GM18508 (cell line): ENCODE measurements around the gene STXBP4.
A peak's percentile ranks its signal among the peaks of the same experiment; 100 is the strongest.

Experiments used
- ATAC-seq: cut with Tn5 transposase; IDR thresholded peaks from one replicate; pipeline ENCODE4 v1.9.1; 2021; ENCODE audit warnings: moderate number of reproducible peaks; ENCODE audit not compliant: insufficient read depth, unreplicated experiment

Gene STXBP4, protein sequence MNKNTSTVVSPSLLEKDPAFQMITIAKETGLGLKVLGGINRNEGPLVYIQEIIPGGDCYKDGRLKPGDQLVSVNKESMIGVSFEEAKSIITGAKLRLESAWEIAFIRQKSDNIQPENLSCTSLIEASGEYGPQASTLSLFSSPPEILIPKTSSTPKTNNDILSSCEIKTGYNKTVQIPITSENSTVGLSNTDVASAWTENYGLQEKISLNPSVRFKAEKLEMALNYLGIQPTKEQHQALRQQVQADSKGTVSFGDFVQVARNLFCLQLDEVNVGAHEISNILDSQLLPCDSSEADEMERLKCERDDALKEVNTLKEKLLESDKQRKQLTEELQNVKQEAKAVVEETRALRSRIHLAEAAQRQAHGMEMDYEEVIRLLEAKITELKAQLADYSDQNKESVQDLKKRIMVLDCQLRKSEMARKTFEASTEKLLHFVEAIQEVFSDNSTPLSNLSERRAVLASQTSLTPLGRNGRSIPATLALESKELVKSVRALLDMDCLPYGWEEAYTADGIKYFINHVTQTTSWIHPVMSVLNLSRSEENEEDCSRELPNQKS

GRCh38 chr17:54968262-54968987, at the start of gene STXBP4, which contains the start of gene COX11:
TSS of gene STXBP4 (plus strand) at chr17:54968765. CDS start at chr17:54986220, 17,455 bp downstream.
TSS of gene COX11 (minus strand) at chr17:54968654. CDS start at chr17:54968646, 8 bp downstream.
- peak; percentile 78 for ATAC-seq

DNA sequence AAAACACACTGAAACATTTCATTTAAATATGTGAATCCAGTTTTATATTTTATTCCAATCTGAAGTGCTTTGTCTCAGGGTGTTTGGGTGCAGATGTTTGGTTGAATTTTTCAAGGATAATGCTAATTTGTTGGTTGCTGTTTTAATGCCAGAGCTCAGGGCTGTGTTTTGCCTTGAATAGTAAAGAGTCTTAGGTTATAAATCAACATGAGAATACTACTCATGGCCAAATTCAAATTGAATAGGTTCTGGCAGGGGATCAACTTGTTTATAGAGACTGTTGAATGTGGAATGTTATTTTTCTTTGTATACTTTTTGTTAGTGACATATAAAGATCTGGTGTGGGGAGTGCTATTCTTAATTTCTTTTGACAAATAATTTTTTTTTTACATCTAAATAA, 49.1 kb upstream of the STXBP4 start:
- ATAC-seq: no peak

DNA sequence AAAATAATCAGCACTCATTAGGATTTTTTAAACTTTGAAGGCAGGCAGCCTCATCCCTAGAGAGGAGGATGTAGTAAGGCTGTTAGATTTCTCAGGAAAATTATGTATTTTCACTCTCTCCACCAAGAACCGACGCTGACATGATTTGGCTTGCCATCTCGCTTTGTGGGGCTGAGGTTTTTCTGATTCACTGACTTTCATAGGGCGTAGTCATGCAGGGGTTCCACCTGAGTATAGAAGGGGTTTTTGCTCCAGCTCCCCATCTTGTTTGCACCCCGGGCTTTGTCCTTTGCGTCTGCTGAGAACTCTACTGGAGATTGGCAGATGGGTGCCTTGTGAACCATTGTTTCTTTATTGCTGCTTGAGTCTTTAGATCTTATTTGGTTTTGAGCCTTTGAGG, 47.7 kb upstream of the STXBP4 start:
- ATAC-seq: no peak

- ATAC-seq: no peak
Observed at GRCh38 chr17:54924405-54924804, 44.2 kb upstream of the STXBP4 start.

GRCh38 chr17:54927525-54927924, 41.0 kb upstream of the STXBP4 start:
- no peak for ATAC-seq

DNA sequence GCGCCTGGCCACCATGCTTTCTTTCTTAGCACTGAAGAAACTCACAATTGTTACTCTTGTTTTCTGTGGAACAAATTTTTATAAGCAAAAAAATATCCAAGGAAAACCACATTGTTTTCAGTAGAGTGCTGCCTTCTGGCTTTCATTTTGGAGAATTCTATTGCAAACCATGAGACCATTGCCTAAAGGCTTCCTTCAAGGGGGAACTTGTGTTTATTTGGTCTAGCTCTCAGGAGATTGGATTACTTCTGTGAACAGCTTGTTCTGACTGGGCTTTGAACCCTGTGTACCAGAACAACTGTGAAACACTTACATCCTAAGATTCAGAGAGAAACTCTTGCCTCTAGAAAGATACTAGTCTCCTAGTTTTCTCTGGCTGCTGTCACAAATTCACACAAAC, 35.9 kb upstream of the STXBP4 start:
- ATAC-seq: no peak

- ATAC-seq: no peak
Observed at GRCh38 chr17:54933921-54934320, 34.6 kb upstream of the STXBP4 start.

- no peak for ATAC-seq
Observed at GRCh38 chr17:54935471-54935870, 33.1 kb upstream of the STXBP4 start.

DNA sequence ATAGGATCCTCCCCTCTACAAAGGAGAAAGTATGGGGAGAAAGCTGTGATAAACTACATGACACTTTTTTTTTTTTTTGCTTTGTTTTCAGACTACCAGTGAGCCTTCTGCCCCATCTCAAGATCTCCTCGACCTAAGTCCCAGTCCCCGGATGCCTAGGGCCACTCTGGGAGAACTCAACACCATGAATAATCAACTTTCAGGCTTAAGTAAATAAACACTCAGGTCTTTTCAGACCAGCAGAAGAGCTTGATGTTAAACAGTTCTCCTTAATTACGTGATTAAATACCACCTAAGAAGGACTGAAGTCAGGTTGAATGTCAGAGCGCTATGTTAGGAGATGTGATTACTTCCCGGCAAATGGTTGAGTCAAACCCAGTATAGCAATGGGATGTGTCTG, 31.5 kb upstream of the STXBP4 start:
- no peak for ATAC-seq

DNA sequence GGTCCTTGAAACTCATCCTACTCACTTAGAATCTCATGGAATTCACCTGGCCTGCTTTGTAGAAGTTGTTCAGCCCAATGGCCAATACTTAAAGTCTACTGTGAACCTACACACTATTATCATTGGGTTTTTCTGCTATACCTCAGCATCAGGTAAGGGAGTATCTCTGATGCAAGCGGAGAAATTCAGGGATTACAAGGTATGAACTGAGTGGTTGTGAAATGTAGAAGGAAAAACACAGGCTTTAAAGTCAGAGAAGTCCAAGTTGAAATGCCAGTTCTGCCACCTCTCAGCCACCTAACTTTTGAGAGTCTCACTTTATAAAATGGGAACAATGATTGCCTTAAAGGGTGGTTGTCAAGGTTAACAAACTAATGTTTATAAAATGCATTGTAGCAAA, 31.1 kb upstream of the STXBP4 start:
- no peak for ATAC-seq

DNA sequence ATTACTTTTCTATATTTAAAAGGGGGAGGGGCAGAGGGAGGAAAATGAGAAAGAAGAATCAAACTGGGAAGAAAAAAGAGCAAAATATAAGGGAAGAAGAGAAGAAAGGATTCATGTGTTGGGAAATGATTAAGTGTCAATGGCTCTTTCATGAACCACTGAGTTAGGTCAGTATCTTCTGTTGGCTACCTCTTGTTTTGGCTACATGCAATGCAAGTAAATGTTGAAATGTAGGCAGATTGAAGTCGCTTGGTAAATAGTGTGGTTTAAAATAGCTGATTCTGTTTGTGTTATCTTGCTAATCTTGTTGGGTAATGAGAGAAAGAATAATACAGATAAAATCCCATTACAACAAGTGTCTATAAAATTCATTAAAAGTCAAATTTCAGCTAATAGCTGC, 27.3 kb upstream of the STXBP4 start:
- ATAC-seq: no peak

DNA sequence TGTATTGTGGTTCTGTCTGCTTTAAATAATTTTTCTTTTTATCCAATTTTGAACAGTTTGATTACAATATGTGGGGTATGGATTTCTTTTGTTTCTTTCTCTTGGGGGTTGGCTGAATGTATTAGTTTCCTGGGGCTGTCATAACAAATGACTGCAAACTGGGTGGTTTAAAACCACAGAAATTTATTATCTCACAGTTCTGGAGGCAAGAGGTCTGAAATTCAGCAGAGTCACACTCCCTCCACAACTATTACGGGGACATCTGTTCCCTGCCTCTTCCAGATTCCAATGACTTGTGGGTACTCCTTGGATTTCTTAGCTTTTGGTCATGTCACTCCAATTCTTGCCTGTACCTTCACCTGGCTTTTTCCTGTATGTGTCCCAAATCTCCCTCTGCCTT, 23.8 kb upstream of the STXBP4 start:
- ATAC-seq: no peak

DNA sequence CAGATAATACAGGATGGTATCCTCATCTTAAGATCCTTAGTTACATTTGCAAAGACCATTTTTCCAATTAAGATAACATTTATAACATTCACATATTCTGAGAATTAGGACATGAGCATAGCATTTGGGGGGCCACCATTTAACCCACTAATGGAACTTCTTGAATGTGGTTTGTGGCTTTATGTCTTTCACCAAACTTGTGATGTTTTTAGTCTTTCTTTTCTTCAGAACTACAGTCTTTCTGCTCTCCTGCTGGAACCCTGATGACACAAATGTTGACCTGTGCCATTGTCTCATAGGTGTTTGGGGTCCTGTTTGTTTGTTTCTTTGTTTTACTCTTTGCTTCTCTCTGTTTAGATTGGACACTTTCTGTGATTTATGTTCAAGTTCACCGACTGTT, 23.3 kb upstream of the STXBP4 start:
- ATAC-seq: no peak

DNA sequence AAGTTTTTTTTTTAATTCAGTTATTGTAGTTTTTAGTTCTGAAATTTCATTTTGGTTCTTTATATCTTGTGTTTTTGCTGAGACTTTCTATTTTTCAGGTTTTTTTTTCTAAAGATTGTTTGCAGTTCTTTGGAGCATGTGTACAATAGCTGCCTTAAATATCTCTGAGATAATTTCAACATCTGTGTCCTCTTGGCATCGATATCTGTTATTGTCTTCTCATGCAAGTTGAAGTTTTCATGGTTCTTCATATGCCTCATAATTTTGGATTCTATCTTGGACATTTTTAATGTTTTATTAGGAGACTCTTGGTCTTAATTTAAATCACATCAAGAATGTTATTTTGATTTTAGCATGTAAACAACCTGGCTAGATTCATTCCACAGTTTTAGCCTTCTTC, 22.9 kb upstream of the STXBP4 start:
- no peak for ATAC-seq

DNA sequence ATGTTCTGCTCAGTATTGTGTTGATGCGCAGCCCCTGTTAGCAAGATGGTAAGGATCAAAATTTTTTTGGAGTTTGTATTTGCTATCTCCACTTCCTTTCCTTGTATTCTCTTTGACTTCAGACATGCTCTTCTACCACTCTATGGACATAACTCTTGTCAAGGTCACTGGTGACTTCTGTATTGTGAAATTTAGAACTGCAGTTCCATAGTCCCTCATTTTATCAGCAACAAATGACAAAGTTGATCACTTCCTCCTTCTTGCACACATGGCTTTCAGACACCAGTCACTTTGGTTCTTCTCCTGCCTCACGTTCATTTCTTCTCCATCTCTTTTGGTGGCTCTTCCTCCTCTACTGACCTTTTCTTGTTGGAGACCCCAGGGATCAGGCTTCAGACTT, 21.2 kb upstream of the STXBP4 start:
- ATAC-seq: no peak

DNA sequence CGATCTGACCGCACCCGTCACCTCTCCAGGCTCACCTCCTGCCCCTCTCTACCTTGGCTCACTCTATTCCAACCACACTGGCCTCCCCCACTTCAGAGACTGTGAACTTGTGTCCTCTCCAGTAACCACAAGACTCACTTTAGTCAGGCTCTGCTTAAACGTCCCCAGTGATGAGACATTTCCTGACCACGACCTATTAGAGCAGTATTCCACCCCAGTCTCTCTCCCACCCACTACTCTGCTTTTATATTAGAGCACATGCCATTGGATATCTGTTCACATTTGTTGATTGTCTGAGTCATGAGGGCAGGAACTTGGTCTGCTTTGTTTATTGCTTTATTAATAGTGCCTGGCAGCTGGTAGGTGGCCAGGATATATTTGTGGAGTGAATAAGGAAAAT, 20.2 kb upstream of the STXBP4 start:
- ATAC-seq: peak; percentile 67

DNA sequence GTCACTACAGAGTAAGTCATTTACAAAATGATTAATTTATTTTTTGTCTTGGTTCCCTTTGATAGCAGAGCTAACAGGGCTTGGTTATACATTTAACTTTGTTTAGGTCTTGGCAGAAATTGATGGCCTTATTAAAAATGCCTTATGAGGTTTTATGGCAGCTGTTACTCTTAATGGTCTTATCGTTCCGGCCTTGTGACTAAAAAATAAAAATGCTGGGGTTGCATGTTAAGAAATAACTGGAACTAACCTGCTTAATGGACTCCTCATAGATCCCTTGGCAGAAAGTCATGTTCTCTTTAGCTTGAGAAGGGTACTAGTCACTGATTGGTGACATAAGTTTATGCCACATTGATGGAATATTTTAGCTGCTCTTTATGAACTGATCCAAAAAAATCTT, 18.4 kb upstream of the STXBP4 start:
- ATAC-seq: no peak

GRCh38 chr17:54951286-54951685, 17.3 kb upstream of the STXBP4 start:
- no peak for ATAC-seq

DNA sequence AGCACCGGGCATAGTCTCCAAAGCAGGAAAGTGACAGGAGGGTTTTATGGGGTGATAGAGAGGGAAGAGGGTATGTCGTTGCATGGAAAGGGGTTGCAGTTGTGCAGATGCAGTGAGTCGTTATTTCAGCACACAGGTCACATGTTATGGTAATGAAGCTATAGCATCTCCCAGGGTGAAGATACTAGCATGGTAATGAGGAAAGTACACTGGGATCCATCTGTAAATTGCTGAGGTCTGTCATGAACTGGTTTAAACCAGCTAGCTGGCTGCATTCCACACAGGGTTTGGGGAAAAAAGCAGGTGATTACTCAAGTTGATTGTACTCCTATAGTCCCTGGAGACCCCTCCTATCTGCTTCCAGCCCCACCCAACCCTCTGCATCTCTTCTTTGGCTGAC, 11.8 kb upstream of the STXBP4 start:
- ATAC-seq: no peak

GRCh38 chr17:54967621-54968261, 824 bp upstream of the STXBP4 start:
- peak; percentile 19 for ATAC-seq

DNA sequence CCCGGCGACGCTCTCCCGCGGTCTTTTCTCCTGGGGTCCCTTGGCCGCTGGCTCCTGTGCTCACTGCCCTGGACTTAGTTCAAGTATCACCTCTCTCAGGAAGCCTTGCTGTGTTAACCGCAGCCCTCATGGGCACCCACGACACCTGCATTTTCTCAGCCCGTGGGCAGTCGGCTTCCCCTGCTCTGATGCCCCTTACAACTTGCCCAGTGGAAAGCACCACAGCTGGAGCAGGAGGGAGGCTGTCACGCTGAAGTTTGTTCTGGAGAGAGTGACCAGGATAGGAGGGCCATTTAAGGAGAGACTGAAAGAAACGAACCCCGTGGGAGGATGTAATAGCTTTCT, 395 bp downstream of the STXBP4 start:
- peak; percentile 10 for ATAC-seq
